ENCODE data around the gene BEND6.

DNA sequence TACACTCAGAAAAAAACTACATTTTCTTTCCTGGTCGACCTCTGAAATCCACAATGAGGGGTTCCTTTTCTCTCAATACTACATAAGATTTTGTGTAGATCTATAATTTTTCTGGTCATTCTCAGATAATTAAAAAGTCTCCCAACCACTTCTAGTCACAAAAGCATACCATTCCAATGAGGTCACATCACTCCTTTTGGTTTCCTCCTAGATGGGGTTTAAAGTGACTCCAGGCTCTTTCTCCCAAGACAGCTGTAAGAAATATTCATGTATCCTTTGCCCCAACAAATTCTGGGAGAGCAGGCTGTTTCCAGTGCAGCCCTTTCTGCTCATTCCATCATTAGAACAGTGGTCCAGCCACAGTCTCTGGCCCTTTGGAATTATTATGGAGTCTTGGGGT is 43.1 kb upstream of the BEND6 start:
- TF ChIP-seq NR2C2 (IDR thresholded peaks at IDR 0.05; ENCODE audit: borderline replicate concordance, control insufficient read depth, insufficient read length, low read depth) (no peak), RAD21 (IDR thresholded peaks at IDR 0.05; ENCODE audit: insufficient read depth, low read depth, low read length) (no peak), NFIC (IDR thresholded peaks at IDR 0.05; ENCODE audit: low read depth, low read length) (no peak), TAF1 (IDR thresholded peaks at IDR 0.05; ENCODE audit: borderline replicate concordance, low read depth, low read length) (no peak), POLR2AphosphoS5 (IDR thresholded peaks at IDR 0.05; ENCODE audit: low read length) (no peak), RELA (IDR thresholded peaks at IDR 0.05; ENCODE audit: borderline replicate concordance, partially characterized antibody) (no peak), PML (IDR thresholded peaks at IDR 0.05; ENCODE audit: low read length) (no peak), MTA2 (IDR thresholded peaks at IDR 0.05; ENCODE audit: low read depth) (no peak), JUND (IDR thresholded peaks at IDR 0.05; ENCODE audit: low read depth, low read length) (no peak), CEBPB (IDR thresholded peaks at IDR 0.05; ENCODE audit: borderline replicate concordance in 1 of 2, low read depth in 2 of 2, low read length in 2 of 2) (no peak), HDAC6 (IDR thresholded peaks at IDR 0.05; ENCODE audit: unreplicated experiment) (no peak), EZH2 (IDR thresholded peaks at IDR 0.05; ENCODE audit: borderline replicate concordance, control insufficient read depth, low read depth, low read length) (no peak)
- TF ChIP-seq, protein P1, sequence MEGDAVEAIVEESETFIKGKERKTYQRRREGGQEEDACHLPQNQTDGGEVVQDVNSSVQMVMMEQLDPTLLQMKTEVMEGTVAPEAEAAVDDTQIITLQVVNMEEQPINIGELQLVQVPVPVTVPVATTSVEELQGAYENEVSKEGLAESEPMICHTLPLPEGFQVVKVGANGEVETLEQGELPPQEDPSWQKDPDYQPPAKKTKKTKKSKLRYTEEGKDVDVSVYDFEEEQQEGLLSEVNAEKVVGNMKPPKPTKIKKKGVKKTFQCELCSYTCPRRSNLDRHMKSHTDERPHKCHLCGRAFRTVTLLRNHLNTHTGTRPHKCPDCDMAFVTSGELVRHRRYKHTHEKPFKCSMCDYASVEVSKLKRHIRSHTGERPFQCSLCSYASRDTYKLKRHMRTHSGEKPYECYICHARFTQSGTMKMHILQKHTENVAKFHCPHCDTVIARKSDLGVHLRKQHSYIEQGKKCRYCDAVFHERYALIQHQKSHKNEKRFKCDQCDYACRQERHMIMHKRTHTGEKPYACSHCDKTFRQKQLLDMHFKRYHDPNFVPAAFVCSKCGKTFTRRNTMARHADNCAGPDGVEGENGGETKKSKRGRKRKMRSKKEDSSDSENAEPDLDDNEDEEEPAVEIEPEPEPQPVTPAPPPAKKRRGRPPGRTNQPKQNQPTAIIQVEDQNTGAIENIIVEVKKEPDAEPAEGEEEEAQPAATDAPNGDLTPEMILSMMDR (IDR thresholded peaks at IDR 0.05 in 2 of 3, conservative IDR thresholded peaks at IDR 0.05 in 1 of 3; ENCODE audit: control insufficient read depth in 2 of 3, extremely low read depth in 1 of 3, insufficient read depth in 1 of 3, low read depth in 3 of 3, low read length in 3 of 3) = no peak
- TF ChIP-seq, protein P2, sequence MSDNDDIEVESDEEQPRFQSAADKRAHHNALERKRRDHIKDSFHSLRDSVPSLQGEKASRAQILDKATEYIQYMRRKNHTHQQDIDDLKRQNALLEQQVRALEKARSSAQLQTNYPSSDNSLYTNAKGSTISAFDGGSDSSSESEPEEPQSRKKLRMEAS (IDR thresholded peaks at IDR 0.05; ENCODE audit: low read depth, low read length) = no peak
